A549 (cell line): ENCODE results near the gene KCNN1. TPM values are rescaled to one million over a fixed set of nuclear protein-coding genes. Genes with fewer than 3 reads are reported as not detected.

Experiments used
- ATAC-seq, 2 experiments: fragments of 200-7000 bp in 1 of 2; fragments of >200 bp in 1 of 2; cut with Nextera tagmentation in 1 of 2; cut with Tn5 transposase in 1 of 2; 3 replicates each; pipeline versions ENCODE4 v1.8.0 to v1.9.1; 2018 to 2020; ENCODE audit warnings: mild to moderate bottlenecking in 1 of 2, moderate library complexity in 1 of 2
- CTCF ChIA-PET: fragments of 300-600 bp; sonication (Branson Sonifier 250); formaldehyde crosslinking; extraction: SDS; loops from one replicate; lab custom pipeline; 2021; ENCODE audit warnings: antibody characterized with exemption, inconsistent platforms; lab: Yijun Ruan, JAX
- POLR2A ChIA-PET: fragments of 350-600 bp; formaldehyde crosslinking; extraction: SDS; loops from one replicate; lab custom pipeline; 2021; ENCODE audit warnings: antibody characterized with exemption, inconsistent platforms; lab: Yijun Ruan, JAX
- DNase-seq, 2 experiments: peaks; one replicate each; pipeline versions ENCODE4 v3.0.0 to v3.0.0-alpha.2; 2011 to 2016; ENCODE audit warnings: low read depth in 1 of 2, low spot score in 1 of 2
- FAIRE-seq: peaks from 2 replicates; lab custom pipeline; 2011; peaks lifted over from hg19 to GRCh38; lab: Jason Lieb, UNC
- H3K27ac ChIP-seq, 2 experiments: fragments of >200 bp; sonication (Bioruptor Twin); formaldehyde crosslinking; 3 replicates each; pipeline ENCODE4 v1.5.1; 2016 to 2017
- H3K4me1 ChIP-seq: fragments of >200 bp; sonication (Bioruptor Twin); formaldehyde crosslinking; 3 replicates; pipeline ENCODE4 v1.6.1; 2016
- H3K4me2 ChIP-seq: fragments of >200 bp; sonication (Bioruptor Twin); formaldehyde crosslinking; 3 replicates; pipeline ENCODE4 v1.6.1; 2016
- H3K4me3 ChIP-seq: fragments of >200 bp; sonication (Bioruptor Twin); formaldehyde crosslinking; 3 replicates; pipeline ENCODE4 v1.5.1; 2016
- H3K9me3 ChIP-seq: fragments of >200 bp; sonication (Bioruptor Twin); formaldehyde crosslinking; 3 replicates; pipeline ENCODE4 v1.6.1; 2016
- CBX2 ChIP-seq: fragments of 200-600 bp; sonication (generic); IDR thresholded peaks from 2 replicates; pipeline ENCODE4 v1.6.1; 2016; ENCODE audit warnings: low read depth, mild to moderate bottlenecking, borderline replicate concordance
- CEBPB ChIP-seq, 2 experiments: fragments of >200 bp in 1 of 2; sonication (Bioruptor Twin) in 1 of 2; formaldehyde crosslinking in 1 of 2; IDR thresholded peaks; 2 replicates each; pipeline ENCODE4 v1.6.1; 2012 to 2016
- EHF ChIP-seq: fragments of 250-450 bp; sonication (Bioruptor Pico); IDR thresholded peaks from 2 replicates; pipeline ENCODE4 v1.5.0; 2020; ENCODE audit warnings: mild to moderate bottlenecking
- ESRRA ChIP-seq: fragments of 150-350 bp; IDR thresholded peaks from 2 replicates; pipeline ENCODE4 v1.6.1; 2014; ENCODE audit warnings: mild to moderate bottlenecking, low read length, borderline replicate concordance
- FOSB ChIP-seq: fragments of 250-450 bp; sonication (Bioruptor Pico); IDR thresholded peaks from 2 replicates; pipeline ENCODE4 v1.5.0; 2020; ENCODE audit warnings: mild to moderate bottlenecking, moderate library complexity
- FOSL2 ChIP-seq, 2 experiments: fragments of 450-650 bp in 1 of 2; fragments of >200 bp in 1 of 2; sonication (Bioruptor Twin) in 1 of 2; formaldehyde crosslinking; IDR thresholded peaks; 2 replicates each; pipeline versions ENCODE4 v1.5.0 to v1.6.1; 2016 to 2020; ENCODE audit warnings: mild to moderate bottlenecking in 1 of 2, moderate library complexity in 1 of 2
- HEYL ChIP-seq: fragments of 250-450 bp; sonication (Bioruptor Pico); IDR thresholded peaks from 2 replicates; pipeline ENCODE4 v1.8.0; 2021; ENCODE audit warnings: mild to moderate bottlenecking, moderate library complexity
- HOXB13 ChIP-seq: fragments of 250-450 bp; sonication (Bioruptor Pico); IDR thresholded peaks from 2 replicates; pipeline ENCODE4 v1.5.0; 2020; ENCODE audit warnings: low read depth, mild to moderate bottlenecking, moderate library complexity
- KDM5A ChIP-seq: fragments of 200-600 bp; sonication (generic); IDR thresholded peaks from 2 replicates; pipeline ENCODE4 v1.6.1; 2016; ENCODE audit warnings: antibody characterized with exemption, mild to moderate bottlenecking
- MYC ChIP-seq: IDR thresholded peaks from 2 replicates; pipeline ENCODE4 v1.6.1; 2012; ENCODE audit warnings: mild to moderate bottlenecking, inconsistent platforms, low read length, improper control_type of control experiment, borderline replicate concordance
- NFE2L2 ChIP-seq: fragments of 150-350 bp; conservative IDR thresholded peaks from 2 replicates; pipeline ENCODE4 v1.6.1; 2014; ENCODE audit warnings: low read length
- NPAS2 ChIP-seq: fragments of 250-450 bp; sonication (Bioruptor Pico); IDR thresholded peaks from 2 replicates; pipeline ENCODE4 v1.8.0; 2022; ENCODE audit warnings: mild to moderate bottlenecking, moderate library complexity, borderline replicate concordance
- RAD21 ChIP-seq, 2 experiments: fragments of >200 bp in 1 of 2; sonication (Bioruptor Twin) in 1 of 2; formaldehyde crosslinking in 1 of 2; IDR thresholded peaks in 1 of 2; conservative IDR thresholded peaks in 1 of 2; 2 replicates in 1 of 2; 3 replicates in 1 of 2; pipeline ENCODE4 v1.6.1; 2012 to 2018; ENCODE audit warnings: inconsistent platforms in 1 of 2
- RCOR1 ChIP-seq: fragments of 150-350 bp; IDR thresholded peaks from 2 replicates; pipeline ENCODE4 v1.6.1; 2014; ENCODE audit warnings: antibody characterized with exemption, low read length, low read depth
- RFX5 ChIP-seq: fragments of 450-650 bp; IDR thresholded peaks from 2 replicates; pipeline ENCODE4 v1.7.1; 2014; ENCODE audit warnings: antibody characterized with exemption, mild to moderate bottlenecking, moderate library complexity
- RNF2 ChIP-seq: fragments of 200-600 bp; sonication (generic); IDR thresholded peaks from 2 replicates; pipeline ENCODE4 v1.6.1; 2016; ENCODE audit warnings: low read depth, mild to moderate bottlenecking, antibody characterized with exemption, moderate library complexity, borderline replicate concordance
- ZFP36 ChIP-seq: fragments of 450-650 bp; IDR thresholded peaks from 2 replicates; pipeline ENCODE4 v1.6.1; 2014; ENCODE audit warnings: borderline replicate concordance; ENCODE audit not compliant: partially characterized antibody
- ZSCAN20 ChIP-seq: fragments of 250-450 bp; sonication (Bioruptor Pico); IDR thresholded peaks from 2 replicates; pipeline ENCODE4 v1.8.0; 2022; ENCODE audit warnings: mild to moderate bottlenecking, moderate library complexity
- WGBS: methylation state at CpG from one replicate; pipeline ENCODE4 v1.1.6; 2017; ENCODE audit errors: missing lambda C conversion rate; 5-methylcytosine and 5-hydroxymethylcytosine counted together
- polyA plus RNA-seq, 4 experiments: library from polyadenylated mRNA; depleted of rRNA in 3 of 4; stranded (reverse); fragments of >200 nt; fragmentation: RNase III in 1 of 4; extraction: RNeasy Plus Mini Kit Qiagen cat#74134 plus additional on column Dnase treatment in 1 of 4; gene quantifications; 2 replicates in 3 of 4; 3 replicates in 1 of 4; pipeline ENCODE4 v1.2.3, GENCODE V29; 2011 to 2017
- TF ChIP-seq, protein P1 (sequence below): fragments of >200 bp; sonication (Bioruptor Twin); formaldehyde crosslinking; IDR thresholded peaks from 3 replicates; pipeline ENCODE4 v1.6.1; 2016
- TF ChIP-seq, protein P2 (sequence below): fragments of 150-350 bp; IDR thresholded peaks from 2 replicates; pipeline ENCODE4 v1.6.1; 2014; ENCODE audit warnings: low read depth, mild to moderate bottlenecking, low read length
- TF ChIP-seq, protein P3 (sequence below): fragments of 250-450 bp; sonication (Bioruptor Pico); IDR thresholded peaks from 2 replicates; pipeline ENCODE4 v1.5.0; 2020; ENCODE audit warnings: low read depth, mild to moderate bottlenecking, moderate library complexity
- TF ChIP-seq, protein P4 (sequence below): fragments of 450-650 bp; IDR thresholded peaks from 2 replicates; pipeline ENCODE4 v1.6.1; 2014; ENCODE audit warnings: antibody characterized with exemption
- TF ChIP-seq, protein P5 (sequence below): fragments of 200-600 bp; sonication (generic); IDR thresholded peaks from 2 replicates; pipeline ENCODE4 v1.6.1; 2016; ENCODE audit warnings: antibody characterized with exemption, mild to moderate bottlenecking, moderate library complexity

The KCNN1 gene
- polyA plus RNA-seq, 2 of the 4 experiments (the other 2 are of a cell fraction) = 0.43 to 0.85 TPM

DNA sequence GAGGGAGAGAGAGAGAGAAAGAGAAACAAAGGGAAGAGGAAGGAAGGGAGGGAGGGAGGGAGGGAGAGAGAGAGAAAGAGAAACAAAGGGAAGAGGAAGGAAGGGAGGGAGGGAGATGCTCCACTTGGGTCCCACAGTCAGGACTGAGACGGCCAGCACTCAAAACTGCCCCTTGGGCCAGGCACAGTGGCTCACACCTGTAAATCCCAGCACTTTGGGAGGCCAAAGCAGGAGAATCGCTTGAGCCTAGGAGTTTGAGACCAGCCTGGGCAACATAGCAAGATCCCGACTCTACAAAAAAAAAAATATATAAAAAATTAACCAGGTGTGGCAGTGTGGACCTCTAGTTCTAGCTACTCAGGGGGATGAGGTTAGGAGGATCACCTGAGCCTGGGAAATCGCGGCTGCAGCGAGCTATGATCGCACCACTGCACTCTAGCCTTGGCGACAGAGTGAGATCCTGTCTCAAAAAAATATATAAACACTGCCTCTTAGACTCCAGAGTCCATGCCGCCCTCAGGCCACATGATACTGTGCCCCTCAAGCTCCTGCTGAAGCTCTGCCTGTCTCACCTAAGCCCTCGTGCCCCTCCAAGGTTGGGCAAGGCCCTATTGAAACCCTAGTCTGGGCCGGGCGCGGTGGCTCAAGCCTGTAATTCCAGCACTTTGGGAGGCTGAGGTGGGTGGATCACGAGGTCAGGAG lies 49.5 kb downstream of the KCNN1 start:
- CTCF ChIA-PET = interaction anchor here (1.4 to 1.6 kb wide), 2 partner anchors 9 to 41 kb away, joined by 3 to 7 read pairs; no protein-coding TSS in a partner anchor
- no peak for TF ChIP-seq RNF2
- no peak for TF ChIP-seq RCOR1
- no peak for TF ChIP-seq MYC
- no peak for TF ChIP-seq CEBPB (IDR thresholded peaks at IDR 0.05)
- TF ChIP-seq HEYL (CRISPR knock-in tag) = no peak
- TF ChIP-seq NFE2L2 = no peak
- no peak for TF ChIP-seq EHF (CRISPR knock-in tag)
- TF ChIP-seq RFX5 = no peak
- TF ChIP-seq, protein P1, sequence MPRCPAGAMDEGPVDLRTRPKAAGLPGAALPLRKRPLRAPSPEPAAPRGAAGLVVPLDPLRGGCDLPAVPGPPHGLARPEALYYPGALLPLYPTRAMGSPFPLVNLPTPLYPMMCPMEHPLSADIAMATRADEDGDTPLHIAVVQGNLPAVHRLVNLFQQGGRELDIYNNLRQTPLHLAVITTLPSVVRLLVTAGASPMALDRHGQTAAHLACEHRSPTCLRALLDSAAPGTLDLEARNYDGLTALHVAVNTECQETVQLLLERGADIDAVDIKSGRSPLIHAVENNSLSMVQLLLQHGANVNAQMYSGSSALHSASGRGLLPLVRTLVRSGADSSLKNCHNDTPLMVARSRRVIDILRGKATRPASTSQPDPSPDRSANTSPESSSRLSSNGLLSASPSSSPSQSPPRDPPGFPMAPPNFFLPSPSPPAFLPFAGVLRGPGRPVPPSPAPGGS = no peak
- TF ChIP-seq, protein P2, sequence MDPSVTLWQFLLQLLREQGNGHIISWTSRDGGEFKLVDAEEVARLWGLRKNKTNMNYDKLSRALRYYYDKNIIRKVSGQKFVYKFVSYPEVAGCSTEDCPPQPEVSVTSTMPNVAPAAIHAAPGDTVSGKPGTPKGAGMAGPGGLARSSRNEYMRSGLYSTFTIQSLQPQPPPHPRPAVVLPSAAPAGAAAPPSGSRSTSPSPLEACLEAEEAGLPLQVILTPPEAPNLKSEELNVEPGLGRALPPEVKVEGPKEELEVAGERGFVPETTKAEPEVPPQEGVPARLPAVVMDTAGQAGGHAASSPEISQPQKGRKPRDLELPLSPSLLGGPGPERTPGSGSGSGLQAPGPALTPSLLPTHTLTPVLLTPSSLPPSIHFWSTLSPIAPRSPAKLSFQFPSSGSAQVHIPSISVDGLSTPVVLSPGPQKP = no peak
- no peak for TF ChIP-seq NPAS2 (CRISPR knock-in tag)

DNA sequence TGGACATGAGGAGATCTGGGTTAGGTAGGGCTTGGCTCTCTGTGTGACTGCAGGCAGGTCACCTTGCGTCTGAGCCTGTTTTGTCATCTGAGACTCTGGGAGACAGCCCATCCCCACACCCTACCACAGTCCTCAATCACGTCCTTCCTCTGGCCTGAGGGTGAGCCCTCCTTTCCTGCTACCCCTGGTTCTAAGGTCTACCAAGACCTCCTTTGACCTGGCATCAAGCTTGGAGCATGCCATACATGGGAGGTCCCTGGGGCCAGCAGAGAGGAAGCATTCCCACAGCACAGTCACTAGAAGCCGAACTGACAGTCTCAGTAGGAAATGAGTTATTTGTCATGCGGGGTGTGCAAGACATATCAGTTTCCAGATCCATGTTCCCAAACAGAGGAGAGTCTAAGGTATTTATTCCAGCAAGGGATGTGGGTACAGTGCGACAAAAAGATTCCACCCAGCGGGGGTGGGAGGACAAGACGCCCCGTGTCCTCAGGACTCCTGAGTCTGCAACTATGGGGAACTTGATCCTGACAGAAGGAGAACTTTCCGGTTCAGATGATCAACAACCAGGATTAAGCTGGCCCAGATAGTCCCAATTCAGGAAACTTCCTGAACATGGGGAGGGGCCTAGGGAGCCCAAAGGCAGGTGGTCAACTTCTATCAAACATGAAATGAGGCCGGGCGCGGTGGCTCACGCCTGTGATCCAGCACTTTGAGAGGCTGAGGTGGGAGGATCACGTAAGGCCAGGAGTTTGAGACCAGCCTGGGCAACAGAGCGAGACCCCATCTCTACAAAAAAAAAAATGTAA lies 50.6 kb downstream of the KCNN1 start:
- Histone ChIP-seq H3K27ac (peak overlapping the region; percentile 35 to 91; a peak in 2 of 6 replicates), H3K9me3 (no peaks in the 10 kb centered on the region), H3K4me2 (no peak overlapping the region), H3K4me3 (no peak overlapping the region), H3K4me1 (peaks cover 40% of the 10 kb centered on the region)
- ChIA-PET CTCF (interaction anchor here (1.8 kb wide), 2 partner anchors 19 to 42 kb away, joined by 4 to 6 read pairs; no protein-coding TSS in a partner anchor), POLR2A (no interaction called here)
- FAIRE-seq (no peak), DNase-seq (no peak), ATAC-seq (peak in 1 of 2 experiments; percentile 9; a peak in 3 of 6 replicates)
- 86% methylated on average over 14 of the region's 15 CpGs for WGBS
- TF ChIP-seq FOSB (CRISPR knock-in tag) = no peak
- no peak for TF ChIP-seq FOSL2 (IDR thresholded peaks at IDR 0.05)
- TF ChIP-seq FOSL2 (CRISPR knock-in tag; IDR thresholded peaks at IDR 0.05) = no peak
- no peak for TF ChIP-seq ZSCAN20
- TF ChIP-seq CBX2 = no peak
- TF ChIP-seq, protein P3, sequence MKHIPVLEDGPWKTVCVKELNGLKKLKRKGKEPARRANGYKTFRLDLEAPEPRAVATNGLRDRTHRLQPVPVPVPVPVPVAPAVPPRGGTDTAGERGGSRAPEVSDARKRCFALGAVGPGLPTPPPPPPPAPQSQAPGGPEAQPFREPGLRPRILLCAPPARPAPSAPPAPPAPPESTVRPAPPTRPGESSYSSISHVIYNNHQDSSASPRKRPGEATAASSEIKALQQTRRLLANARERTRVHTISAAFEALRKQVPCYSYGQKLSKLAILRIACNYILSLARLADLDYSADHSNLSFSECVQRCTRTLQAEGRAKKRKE (CRISPR knock-in tag) = no peak
- no peak for TF ChIP-seq HOXB13 (CRISPR knock-in tag)
- no peak for TF ChIP-seq HEYL (CRISPR knock-in tag)
- no peak for TF ChIP-seq ESRRA
- no peak for TF ChIP-seq ZFP36
- TF ChIP-seq RAD21 (conservative IDR thresholded peaks at IDR 0.05 in 1 of 2, IDR thresholded peaks at IDR 0.05 in 1 of 2) = no peak
- TF ChIP-seq, protein P4, sequence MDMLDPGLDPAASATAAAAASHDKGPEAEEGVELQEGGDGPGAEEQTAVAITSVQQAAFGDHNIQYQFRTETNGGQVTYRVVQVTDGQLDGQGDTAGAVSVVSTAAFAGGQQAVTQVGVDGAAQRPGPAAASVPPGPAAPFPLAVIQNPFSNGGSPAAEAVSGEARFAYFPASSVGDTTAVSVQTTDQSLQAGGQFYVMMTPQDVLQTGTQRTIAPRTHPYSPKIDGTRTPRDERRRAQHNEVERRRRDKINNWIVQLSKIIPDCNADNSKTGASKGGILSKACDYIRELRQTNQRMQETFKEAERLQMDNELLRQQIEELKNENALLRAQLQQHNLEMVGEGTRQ = no peak
- TF ChIP-seq, protein P5, sequence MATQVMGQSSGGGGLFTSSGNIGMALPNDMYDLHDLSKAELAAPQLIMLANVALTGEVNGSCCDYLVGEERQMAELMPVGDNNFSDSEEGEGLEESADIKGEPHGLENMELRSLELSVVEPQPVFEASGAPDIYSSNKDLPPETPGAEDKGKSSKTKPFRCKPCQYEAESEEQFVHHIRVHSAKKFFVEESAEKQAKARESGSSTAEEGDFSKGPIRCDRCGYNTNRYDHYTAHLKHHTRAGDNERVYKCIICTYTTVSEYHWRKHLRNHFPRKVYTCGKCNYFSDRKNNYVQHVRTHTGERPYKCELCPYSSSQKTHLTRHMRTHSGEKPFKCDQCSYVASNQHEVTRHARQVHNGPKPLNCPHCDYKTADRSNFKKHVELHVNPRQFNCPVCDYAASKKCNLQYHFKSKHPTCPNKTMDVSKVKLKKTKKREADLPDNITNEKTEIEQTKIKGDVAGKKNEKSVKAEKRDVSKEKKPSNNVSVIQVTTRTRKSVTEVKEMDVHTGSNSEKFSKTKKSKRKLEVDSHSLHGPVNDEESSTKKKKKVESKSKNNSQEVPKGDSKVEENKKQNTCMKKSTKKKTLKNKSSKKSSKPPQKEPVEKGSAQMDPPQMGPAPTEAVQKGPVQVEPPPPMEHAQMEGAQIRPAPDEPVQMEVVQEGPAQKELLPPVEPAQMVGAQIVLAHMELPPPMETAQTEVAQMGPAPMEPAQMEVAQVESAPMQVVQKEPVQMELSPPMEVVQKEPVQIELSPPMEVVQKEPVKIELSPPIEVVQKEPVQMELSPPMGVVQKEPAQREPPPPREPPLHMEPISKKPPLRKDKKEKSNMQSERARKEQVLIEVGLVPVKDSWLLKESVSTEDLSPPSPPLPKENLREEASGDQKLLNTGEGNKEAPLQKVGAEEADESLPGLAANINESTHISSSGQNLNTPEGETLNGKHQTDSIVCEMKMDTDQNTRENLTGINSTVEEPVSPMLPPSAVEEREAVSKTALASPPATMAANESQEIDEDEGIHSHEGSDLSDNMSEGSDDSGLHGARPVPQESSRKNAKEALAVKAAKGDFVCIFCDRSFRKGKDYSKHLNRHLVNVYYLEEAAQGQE = no peak
- TF ChIP-seq, protein P1 = no peak
- no peak for TF ChIP-seq CEBPB (IDR thresholded peaks at IDR 0.05)
- TF ChIP-seq NPAS2 (CRISPR knock-in tag) = no peak
- TF ChIP-seq KDM5A = no peak

More for the DNA sequence above, 49.5 kb downstream of the KCNN1 start:
- WGBS = 90% methylated on average over 14 of the region's 14 CpGs
- Histone ChIP-seq H3K4me1 (peaks cover 33% of the 10 kb centered on the region), H3K9me3 (no peaks in the 10 kb centered on the region), H3K4me3 (no peak overlapping the region), H3K27ac (peak overlapping the region in 1 of 2 experiments; percentile 91; a peak in 1 of 6 replicates), H3K4me2 (no peak overlapping the region)
- ATAC-seq = no peak
- FAIRE-seq = no peak
- POLR2A ChIA-PET = no interaction called here
- DNase-seq = no peak
